HL-60 (cell line): Measurements from ENCODE around the gene AGTR1.

Experiments
- CTCF ChIP-seq: IDR thresholded peaks from one replicate; pipeline ENCODE4 v1.5.1; 2011; ENCODE audit warnings: low read length, control low read depth, inconsistent platforms; ENCODE audit not compliant: insufficient read depth
- GABPA ChIP-seq: IDR thresholded peaks from 2 replicates; pipeline ENCODE4 v1.6.1; 2012; ENCODE audit warnings: low read depth
- POLR2AphosphoS5 ChIP-seq: IDR thresholded peaks from 2 replicates; pipeline ENCODE4 v1.6.1; 2012; ENCODE audit warnings: low read depth
- SPI1 ChIP-seq: IDR thresholded peaks from 2 replicates; pipeline ENCODE4 v1.6.1; 2012; ENCODE audit warnings: low read depth, mild to moderate bottlenecking, borderline replicate concordance
- TF ChIP-seq, protein P1 (sequence below): IDR thresholded peaks from 2 replicates; pipeline ENCODE4 v1.6.1; 2012; ENCODE audit warnings: low read depth; ENCODE audit not compliant: insufficient replicate concordance

- TF ChIP-seq GABPA, result no peak
- TF ChIP-seq CTCF, result no peak
- no peak for TF ChIP-seq SPI1
- no peak for TF ChIP-seq POLR2AphosphoS5
- TF ChIP-seq, protein P1, sequence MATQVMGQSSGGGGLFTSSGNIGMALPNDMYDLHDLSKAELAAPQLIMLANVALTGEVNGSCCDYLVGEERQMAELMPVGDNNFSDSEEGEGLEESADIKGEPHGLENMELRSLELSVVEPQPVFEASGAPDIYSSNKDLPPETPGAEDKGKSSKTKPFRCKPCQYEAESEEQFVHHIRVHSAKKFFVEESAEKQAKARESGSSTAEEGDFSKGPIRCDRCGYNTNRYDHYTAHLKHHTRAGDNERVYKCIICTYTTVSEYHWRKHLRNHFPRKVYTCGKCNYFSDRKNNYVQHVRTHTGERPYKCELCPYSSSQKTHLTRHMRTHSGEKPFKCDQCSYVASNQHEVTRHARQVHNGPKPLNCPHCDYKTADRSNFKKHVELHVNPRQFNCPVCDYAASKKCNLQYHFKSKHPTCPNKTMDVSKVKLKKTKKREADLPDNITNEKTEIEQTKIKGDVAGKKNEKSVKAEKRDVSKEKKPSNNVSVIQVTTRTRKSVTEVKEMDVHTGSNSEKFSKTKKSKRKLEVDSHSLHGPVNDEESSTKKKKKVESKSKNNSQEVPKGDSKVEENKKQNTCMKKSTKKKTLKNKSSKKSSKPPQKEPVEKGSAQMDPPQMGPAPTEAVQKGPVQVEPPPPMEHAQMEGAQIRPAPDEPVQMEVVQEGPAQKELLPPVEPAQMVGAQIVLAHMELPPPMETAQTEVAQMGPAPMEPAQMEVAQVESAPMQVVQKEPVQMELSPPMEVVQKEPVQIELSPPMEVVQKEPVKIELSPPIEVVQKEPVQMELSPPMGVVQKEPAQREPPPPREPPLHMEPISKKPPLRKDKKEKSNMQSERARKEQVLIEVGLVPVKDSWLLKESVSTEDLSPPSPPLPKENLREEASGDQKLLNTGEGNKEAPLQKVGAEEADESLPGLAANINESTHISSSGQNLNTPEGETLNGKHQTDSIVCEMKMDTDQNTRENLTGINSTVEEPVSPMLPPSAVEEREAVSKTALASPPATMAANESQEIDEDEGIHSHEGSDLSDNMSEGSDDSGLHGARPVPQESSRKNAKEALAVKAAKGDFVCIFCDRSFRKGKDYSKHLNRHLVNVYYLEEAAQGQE, result no peak
These were observed 39.4 kb downstream of the AGTR1 start for GRCh38 chr3:148737104-148737530.
